NCI-H1694 treated with DMSO at 0.1 percent for 48 hours (cell line): ENCODE results near the gene GPX5.

Source experiments
- DNase-seq: peaks from one replicate; lab custom pipeline; 2025; lab: John Stamatoyannopoulos, UW

Gene GPX5

DNA sequence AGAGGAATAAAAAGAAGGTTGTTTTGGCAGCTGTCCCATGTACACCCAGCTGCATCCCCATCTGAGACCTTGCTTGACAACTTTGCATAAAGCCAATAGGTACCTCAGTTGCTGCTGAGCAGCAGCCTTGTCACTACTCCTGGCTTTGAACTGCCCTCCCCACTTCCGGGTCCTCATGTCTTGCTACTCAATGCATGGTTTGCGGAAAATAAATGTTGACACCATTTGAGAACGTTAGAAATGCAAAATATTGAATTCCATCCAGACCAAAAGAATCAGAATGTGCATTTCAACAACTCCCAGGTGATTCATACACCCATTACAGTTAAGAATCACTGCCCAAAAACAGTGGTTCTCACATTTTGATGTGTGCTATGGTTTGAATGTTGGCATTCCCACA is 32.9 kb downstream of the GPX5 start:
- no peak for DNase-seq

DNA sequence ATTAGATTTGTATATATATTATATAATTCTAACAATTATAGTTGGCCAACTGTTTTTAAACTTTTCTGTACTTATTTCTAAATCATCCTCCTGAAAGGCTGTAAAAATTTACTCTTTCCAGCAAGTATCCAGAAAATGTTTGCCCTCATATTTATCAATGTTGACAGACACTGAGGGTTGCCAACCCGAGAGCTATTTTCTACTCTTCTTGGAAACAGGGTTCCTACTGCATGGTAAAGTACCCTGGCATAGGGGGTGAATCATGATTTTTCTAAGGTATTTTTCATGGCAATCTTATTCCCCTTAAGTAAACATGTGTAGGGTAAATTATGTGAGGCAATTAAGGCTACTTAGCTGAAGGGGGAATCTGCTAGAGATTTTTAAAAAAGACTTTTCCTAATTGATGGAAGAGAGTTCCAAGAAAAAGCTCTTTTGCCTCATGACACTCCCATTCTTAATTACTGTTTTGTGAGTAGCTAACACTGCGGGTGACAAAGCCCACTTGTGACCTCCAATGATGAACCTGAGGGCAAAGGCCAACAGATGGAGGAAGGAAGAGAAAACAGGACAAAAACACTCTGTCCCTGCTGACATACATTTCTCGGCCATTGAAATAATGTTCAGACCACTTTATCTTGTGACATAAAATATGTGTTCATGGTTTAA is 37.9 kb downstream of the GPX5 start:
- DNase-seq = no peak

DNA sequence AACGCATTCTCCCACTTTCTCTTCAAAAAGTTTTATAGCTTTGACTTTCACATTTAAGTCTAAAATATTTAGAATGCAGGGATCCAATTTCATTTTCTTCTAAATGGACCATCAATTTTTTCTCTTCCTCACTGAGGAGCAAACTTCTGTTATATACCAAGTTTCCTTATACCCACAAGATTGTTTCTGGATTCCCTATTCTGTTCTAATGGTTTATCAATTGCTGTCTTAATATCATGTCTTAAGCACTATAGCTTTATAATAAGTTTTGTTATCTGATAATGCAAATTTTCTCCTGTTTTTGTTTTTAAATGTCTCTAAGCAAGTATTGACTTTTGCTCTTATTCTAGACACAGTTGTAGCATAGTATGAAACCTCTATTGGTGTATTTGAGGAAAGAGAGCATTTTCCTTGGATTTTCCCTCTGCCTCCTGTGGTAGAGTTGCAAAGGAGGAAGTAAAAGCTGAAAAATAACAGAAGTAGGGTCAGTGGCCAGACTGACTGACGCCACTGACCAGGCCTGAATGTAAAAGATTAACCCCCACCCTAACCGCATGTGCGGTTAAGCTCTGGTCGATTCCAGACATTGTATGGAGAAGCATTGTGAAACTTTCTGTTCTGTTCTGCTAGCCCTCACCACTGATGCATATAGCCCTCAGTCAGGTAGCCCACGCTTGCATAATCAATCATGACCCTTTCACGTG is 40.3 kb downstream of the GPX5 start:
- DNase-seq = no peak

DNA sequence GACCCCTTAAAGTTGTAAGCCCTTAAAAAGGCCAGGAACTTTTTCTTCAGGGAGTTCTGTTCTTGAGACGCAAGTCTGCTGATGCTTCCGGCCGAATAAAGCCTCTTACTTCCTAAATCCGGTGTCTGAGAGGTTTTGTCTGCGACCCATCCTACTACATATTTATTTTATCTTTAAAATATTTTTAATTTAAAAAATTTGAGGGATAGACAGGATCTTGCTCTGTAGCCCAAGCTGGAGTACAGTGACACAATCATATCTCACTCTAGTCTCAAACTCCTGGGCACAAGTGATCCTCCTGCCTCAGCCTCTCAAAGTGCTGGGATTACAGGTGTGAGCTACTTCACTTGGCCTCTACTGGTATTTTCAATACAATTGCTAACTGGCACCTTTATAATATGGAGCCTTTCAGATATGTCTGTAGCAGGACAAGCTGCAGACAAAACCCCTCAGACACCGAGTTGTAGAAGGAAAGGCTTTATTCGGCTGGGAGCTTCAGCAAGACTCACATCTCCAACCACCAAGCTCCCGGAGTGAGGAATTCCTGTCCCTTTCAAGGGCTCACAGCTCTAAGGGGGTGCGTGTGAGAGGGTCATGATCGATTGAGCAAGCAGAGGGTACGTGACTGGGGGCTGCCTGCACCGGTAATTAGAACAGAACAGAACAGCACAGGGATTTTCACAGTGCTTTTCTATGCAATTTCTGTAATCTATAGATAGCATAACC is 41.0 kb downstream of the GPX5 start:
- no peak for DNase-seq

DNA sequence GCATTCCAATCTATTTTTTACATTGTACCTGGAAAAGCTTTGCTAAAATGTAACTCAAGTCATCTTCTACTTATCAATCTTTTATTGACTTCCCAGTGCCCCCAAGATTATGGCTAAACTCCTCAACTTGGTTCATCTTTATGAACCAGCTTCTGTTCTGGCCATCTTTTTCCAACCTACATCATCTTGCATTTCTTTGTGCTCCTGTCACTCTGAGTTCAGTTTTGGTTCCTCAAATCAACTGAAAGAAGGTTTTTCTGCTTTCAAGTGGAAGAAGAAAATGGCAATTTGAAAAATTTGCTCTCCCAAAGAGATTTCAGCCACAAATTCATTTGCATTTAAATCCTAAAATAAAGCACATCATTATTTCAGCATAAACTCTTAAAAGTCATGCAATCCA is 41.8 kb downstream of the GPX5 start:
- DNase-seq = no peak

DNA sequence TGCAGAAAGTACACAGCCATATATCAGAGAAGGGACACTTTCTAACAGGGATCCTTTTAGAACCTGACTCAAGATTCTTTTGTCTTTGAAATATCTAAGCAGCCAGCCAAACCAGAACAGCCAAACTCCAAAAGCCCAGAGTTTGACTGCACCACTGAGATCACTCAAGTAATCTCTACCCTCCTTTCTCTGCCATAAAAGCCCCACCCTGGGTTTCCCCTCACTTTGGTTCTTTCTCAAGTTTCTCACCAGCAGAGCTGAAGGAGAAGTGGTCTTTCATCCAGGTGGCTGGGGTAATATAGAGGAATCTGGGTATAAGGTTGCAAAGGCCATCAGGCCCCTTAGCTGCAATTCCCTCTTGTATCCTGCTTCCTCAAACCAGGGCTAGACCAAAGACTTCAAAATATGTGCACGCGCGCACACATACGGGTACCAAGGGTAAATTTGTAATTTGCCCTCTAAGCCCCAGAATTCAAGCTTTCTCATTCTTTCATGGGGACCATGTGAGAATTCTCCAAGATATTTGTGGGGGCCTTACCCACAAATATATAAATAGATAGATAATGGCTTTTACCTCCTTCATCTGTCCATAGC is 42.9 kb downstream of the GPX5 start:
- DNase-seq = no peak

GRCh38 chr6:28569748-28570147 is 44.1 kb downstream of the GPX5 start:
- DNase-seq = no peak

- DNase-seq = no peak
Measured at GRCh38 chr6:28580475-28580874, 54.8 kb downstream of the GPX5 start.

- no peak for DNase-seq
Measured at GRCh38 chr6:28583463-28583862, 57.8 kb downstream of the GPX5 start.
